WI38 (cell line): ENCODE measurements around the gene HERPUD2.

ENCODE experiments used
- H3K4me3 ChIP-seq: 2 replicates; pipeline ENCODE4 v1.5.1; 2011; ENCODE audit warnings: low read depth, mild to moderate bottlenecking, control low read depth, low read length
- CTCF ChIP-seq: IDR thresholded peaks from 2 replicates; pipeline ENCODE4 v1.5.1; 2012; ENCODE audit warnings: low read depth, mild to moderate bottlenecking, control low read depth, low read length

Gene HERPUD2

GRCh38 chr7:35721288-35721687 is 26.4 kb upstream of the HERPUD2 start:
- no peak overlapping the region for H3K4me3 ChIP-seq
- no peak for TF ChIP-seq CTCF

- TF ChIP-seq CTCF = no peak
- no peak overlapping the region for H3K4me3 ChIP-seq
These were observed 25.9 kb upstream of the HERPUD2 start for GRCh38 chr7:35720849-35721248.

- H3K4me3 ChIP-seq = no peak overlapping the region
- TF ChIP-seq CTCF = no peak
These were observed 25.1 kb upstream of the HERPUD2 start for GRCh38 chr7:35720032-35720431.

- no peak for TF ChIP-seq CTCF
- no peak overlapping the region for H3K4me3 ChIP-seq
These were observed 23.1 kb upstream of the HERPUD2 start for GRCh38 chr7:35718047-35718446.

- TF ChIP-seq CTCF = no peak
- H3K4me3 ChIP-seq = no peak overlapping the region
These were observed 22.6 kb upstream of the HERPUD2 start for GRCh38 chr7:35717516-35717915.

- H3K4me3 ChIP-seq = no peak overlapping the region
- TF ChIP-seq CTCF = no peak
These were observed 22.1 kb upstream of the HERPUD2 start for GRCh38 chr7:35717013-35717412.

GRCh38 chr7:35716038-35716803 is 21.3 kb upstream of the HERPUD2 start:
- no peak overlapping the region for H3K4me3 ChIP-seq
- no peak for TF ChIP-seq CTCF
